Astrocyte of the spinal cord (primary cell): ENCODE results near the gene SYCN.
"Not testable (repeated sequence)": the region's sequence is repeated elsewhere in the genome, so short reads cannot be mapped to it uniquely, and the experiment has no call there.

Experiments used
- DNase-seq: peaks from one replicate; pipeline ENCODE4 v3.0.0; 2011; ENCODE audit warnings: low read depth, low spot score
- H3K4me3 ChIP-seq: 2 replicates; pipeline ENCODE4 v1.5.1; 2011; ENCODE audit warnings: low read depth, mild to moderate bottlenecking, low read length, moderate library complexity
- in situ Hi-C: cut with HindIII; loops from 2 replicates; pipeline ENCODE4 v1.10.0; 2017; ENCODE audit warnings: low sequenced_read_pairs
- TF ChIP-seq, protein P1 (sequence below): IDR thresholded peaks from 2 replicates; pipeline ENCODE4 v1.5.1; 2012; ENCODE audit warnings: low read depth, mild to moderate bottlenecking, low read length, inconsistent platforms

Gene SYCN

DNA sequence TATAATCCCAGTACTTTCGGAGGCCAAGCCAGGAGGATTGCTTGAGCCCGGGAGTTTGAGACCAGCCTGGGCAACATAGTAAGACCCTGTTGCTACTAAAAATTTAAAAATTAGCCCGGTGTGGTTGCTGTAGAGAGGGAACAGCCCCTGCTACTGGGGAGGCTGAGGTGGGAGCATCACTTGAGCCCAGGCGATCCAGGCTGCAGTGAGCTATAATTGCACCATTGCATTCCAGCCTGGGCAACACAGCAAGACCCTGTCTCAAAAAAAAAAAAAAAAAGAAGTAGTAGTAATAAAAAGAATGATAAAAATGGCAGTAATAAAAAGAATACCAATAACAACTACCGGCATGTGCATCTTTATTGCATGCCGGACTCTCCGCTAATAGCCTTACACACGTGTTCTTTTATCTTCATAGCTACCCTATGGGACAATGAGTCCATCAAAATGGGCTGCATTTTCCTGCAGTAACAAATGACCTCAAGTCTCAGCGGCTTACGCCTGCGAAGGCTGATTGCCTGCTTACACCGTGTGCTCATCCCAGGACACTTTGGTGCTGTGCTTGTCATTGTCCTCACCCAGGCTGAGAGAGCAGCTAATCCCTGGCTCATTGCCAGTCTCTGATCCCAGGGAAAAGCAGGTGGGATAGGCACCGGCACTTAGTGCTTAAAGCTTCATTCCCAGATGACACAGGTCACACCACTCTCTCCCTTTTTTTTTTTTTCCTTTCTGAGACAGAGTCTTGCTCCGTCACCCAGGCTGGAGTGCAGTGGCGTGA, 14.4 kb upstream of the SYCN start:
- TF ChIP-seq, protein P1, sequence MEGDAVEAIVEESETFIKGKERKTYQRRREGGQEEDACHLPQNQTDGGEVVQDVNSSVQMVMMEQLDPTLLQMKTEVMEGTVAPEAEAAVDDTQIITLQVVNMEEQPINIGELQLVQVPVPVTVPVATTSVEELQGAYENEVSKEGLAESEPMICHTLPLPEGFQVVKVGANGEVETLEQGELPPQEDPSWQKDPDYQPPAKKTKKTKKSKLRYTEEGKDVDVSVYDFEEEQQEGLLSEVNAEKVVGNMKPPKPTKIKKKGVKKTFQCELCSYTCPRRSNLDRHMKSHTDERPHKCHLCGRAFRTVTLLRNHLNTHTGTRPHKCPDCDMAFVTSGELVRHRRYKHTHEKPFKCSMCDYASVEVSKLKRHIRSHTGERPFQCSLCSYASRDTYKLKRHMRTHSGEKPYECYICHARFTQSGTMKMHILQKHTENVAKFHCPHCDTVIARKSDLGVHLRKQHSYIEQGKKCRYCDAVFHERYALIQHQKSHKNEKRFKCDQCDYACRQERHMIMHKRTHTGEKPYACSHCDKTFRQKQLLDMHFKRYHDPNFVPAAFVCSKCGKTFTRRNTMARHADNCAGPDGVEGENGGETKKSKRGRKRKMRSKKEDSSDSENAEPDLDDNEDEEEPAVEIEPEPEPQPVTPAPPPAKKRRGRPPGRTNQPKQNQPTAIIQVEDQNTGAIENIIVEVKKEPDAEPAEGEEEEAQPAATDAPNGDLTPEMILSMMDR = no peak
- in situ Hi-C loops = no loop called here
- no peak overlapping the region for H3K4me3 ChIP-seq
- DNase-seq = no peak

DNA sequence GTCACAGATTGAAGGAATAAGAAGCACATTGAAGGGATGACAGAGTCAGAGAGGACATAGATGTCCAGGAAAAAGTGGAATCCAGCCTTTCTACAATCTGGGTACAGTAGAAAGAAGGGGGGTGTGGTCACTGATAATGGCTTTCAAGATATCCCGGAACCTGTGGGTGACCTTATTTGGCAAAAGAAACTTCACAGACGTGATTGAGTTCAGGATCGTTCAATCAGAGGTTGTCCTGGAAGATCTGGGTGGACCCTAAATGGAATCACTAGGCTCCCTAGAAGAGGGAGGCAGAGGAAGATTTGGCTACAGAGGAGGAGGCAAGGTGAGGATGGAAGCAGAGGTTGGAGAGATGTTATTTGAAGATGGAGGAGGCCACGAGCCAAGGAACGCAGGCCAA, 13.0 kb upstream of the SYCN start:
- H3K4me3 ChIP-seq = no peak overlapping the region
- in situ Hi-C loops = no loop called here
- DNase-seq = no peak
- TF ChIP-seq, protein P1 = no peak

DNA sequence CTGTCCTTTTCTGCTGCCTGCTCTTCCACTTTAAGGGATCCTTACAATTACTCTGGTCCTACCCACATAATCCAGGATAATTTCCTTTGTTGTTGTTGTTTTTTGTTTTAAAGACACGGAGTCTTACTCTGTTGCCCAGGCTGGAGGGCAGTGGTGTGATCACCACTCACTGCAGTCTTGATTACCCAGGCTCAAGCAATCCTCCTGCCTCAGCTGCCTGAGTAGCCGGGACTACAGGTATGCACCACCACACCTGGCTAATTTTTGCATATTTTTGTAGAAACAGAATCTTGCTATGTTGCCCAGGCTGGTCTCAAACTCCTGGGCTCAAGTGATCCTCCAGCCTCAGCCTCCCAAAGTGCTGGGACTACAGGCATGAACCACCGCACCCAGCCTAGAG, 11.3 kb upstream of the SYCN start:
- H3K4me3 ChIP-seq, DNase-seq, in situ Hi-C loops: not testable (repeated sequence)

DNA sequence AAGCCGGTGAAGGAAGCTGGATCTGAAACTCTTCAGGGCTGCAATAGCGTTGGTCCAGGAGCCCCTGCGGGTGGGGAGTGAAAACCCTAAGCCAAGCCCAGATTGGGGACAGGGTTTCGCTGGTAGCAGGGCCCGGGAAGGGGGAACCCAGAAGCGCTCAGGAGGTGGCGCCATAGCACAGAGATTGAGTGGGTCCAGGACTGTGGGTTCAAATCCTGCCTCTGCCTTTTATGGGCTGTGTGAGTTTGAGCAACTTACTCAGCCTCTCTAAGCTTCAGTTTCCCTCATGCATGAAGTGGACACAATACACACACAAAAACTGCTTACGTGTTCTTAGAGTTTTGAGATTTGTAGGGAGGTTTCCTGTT, 8.3 kb upstream of the SYCN start:
- in situ Hi-C loops = no loop called here
- TF ChIP-seq, protein P1 = peak; percentile 42
- H3K4me3 ChIP-seq = no peak overlapping the region
- no peak for DNase-seq

DNA sequence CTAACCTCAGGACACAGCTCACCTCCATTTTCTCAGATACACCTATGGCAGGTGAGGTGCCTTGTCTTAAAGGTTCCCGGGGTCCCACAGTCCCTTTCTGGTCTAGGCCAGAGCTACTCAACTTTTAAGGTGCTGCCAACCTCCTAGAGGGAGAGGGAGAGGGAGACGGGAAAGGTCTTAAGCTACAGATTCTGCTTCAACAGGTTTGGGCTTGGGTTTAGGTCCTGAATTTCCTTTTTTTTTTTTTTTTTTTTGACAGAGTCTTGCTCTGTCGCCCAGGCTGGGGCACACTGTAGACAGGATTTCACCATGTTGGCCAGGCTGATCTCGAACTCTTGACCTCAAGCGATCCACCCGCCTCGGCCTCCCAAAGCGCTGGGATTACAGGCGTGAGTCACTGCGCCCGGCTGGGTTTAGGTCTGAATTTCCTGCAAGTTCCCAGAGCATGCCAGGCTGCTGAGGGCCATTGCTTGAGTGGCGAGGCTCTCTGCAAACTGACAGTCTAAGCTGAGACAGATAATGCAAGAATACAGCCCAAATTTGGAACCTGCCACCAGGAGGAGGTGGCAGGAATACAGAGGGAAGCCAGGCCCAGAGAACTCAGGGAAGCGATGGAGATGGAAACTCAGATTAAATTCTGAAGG, 7.8 kb upstream of the SYCN start:
- no peak overlapping the region for H3K4me3 ChIP-seq
- TF ChIP-seq, protein P1 = no peak
- DNase-seq = no peak
- in situ Hi-C loops = no loop called here

DNA sequence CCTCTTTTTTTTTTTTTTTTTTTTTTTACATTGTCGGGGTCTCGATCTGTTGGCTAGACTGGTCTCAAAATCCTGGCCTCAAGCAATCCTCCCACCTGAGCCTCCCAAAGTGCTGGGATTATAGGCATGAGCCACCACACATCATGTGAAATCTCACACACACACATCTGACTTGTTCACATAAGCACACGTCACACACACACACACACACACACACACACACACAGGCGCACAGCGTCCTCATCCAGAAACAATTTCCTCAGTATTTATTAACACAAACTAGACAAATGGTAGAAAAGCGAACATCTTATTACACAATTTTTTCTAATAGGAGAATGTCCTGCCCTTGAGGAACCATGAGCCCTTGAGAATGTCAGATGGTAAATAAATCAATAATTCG, 5.1 kb upstream of the SYCN start:
- no peak for DNase-seq
- TF ChIP-seq, protein P1 = no peak
- no peak overlapping the region for H3K4me3 ChIP-seq
- in situ Hi-C loops = no loop called here

DNA sequence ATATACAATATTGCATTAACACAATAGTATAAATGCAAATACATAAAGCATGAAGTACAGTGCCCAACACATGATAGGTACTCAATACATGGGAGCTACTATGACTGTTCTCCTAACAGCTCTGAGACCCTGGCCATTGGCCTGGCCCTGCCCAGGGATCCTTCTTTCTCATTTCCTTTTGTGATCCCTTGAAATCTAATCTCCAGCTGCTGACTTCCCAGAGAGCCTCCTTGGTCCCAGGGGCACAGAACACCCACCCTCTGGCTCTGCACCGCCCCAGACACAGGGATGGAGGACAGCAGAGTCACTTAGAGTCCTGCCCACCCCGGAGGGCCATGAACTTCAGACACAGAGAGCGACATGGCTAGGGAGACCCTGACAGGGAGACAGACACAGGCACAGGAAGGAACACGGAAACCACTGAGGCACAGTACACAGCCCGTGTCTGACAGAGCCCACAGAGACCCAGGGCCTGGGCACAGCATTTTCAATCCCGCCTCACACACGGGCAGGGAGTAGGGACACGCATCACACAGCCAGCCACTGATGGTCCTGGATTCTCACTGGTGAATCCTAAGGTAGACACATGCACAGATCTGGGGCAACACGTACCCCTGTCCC, 4.2 kb upstream of the SYCN start:
- TF ChIP-seq, protein P1 = no peak
- no peak overlapping the region for H3K4me3 ChIP-seq
- no peak for DNase-seq
- in situ Hi-C loops = no loop called here
